ENCODE measurements around the gene SLC25A10.

SLC25A10 gene

GRCh38 chr17:81706232-81706611 lies 5.9 kb upstream of the SLC25A10 start:
- Histone ChIP-seq H3K4me3 (ENCODE audit: low read length) (no peak overlapping the region), H2AFZ (ENCODE audit: low read length) (no peak overlapping the region), H3F3A (ENCODE audit: insufficient read depth, low read length) (peaks cover 33% of the 10 kb centered on the region), H3K36me3 (replicated peaks; ENCODE audit: insufficient read depth, low read length) (peaks cover 18% of the 10 kb centered on the region), H3K27ac (ENCODE audit: low read length) (no peak overlapping the region), H3K9me3 (replicated peaks; ENCODE audit: insufficient read depth, low read length) (no peaks in the 10 kb centered on the region), H3K9me2 (replicated peaks; ENCODE audit: insufficient read depth, low read length) (no peaks in the 10 kb centered on the region), H3K27me3 (replicated peaks; ENCODE audit: insufficient read depth, low read length) (no peaks in the 10 kb centered on the region), H3K4me1 (ENCODE audit: low read length) (peaks cover 18% of the 10 kb centered on the region), H3K4me2 (ENCODE audit: low read depth, low read length) (no peak overlapping the region), H4K20me1 (ENCODE audit: insufficient read depth, low read length) (no peaks in the 10 kb centered on the region; the same call in 1 of the 2 replicates), H3K9ac (ENCODE audit: low read length) (no peak overlapping the region), H3K79me2 (ENCODE audit: low read length) (peaks cover 64% of the 10 kb centered on the region)
- DNase-seq = no peak
- TF ChIP-seq CTCF (IDR thresholded peaks at IDR 0.05; ENCODE audit: low read length) = no peak
- no peak for TF ChIP-seq EZH2phosphoT487 (IDR thresholded peaks at IDR 0.05; ENCODE audit: low read length)
- TF ChIP-seq EZH2 (optimal IDR thresholded peaks at IDR 0.05; ENCODE audit: low read depth, low read length) = no peak

GRCh38 chr17:81706757-81707624 lies 5.1 kb upstream of the SLC25A10 start:
- peaks cover 57% of the 10 kb centered on the region for H3K79me2 ChIP-seq (ENCODE audit: low read length)
- H2AFZ ChIP-seq (ENCODE audit: low read length) = no peak overlapping the region
- H4K20me1 ChIP-seq (ENCODE audit: insufficient read depth, low read length) = no peaks in the 10 kb centered on the region

GRCh38 chr17:81707725-81708646 lies 4.1 kb upstream of the SLC25A10 start:
- Histone ChIP-seq H4K20me1 (ENCODE audit: insufficient read depth, low read length) (no peaks in the 10 kb centered on the region), H3K27ac (ENCODE audit: low read length) (no peak overlapping the region), H3K36me3 (replicated peaks; ENCODE audit: insufficient read depth, low read length) (peaks cover 18% of the 10 kb centered on the region)

More at GRCh38 chr17:81706757-81707624, 5.1 kb upstream of the SLC25A10 start:
- H3K36me3 ChIP-seq (replicated peaks; ENCODE audit: insufficient read depth, low read length) = peaks cover 18% of the 10 kb centered on the region
- peaks cover 15% of the 10 kb centered on the region for H3K4me1 ChIP-seq (ENCODE audit: low read length)
- peaks cover 33% of the 10 kb centered on the region for H3F3A ChIP-seq (ENCODE audit: insufficient read depth, low read length)
- no peaks in the 10 kb centered on the region for H3K27me3 ChIP-seq (replicated peaks; ENCODE audit: insufficient read depth, low read length)
- H3K4me2 ChIP-seq (ENCODE audit: low read depth, low read length) = no peak overlapping the region
- no peak overlapping the region for H3K27ac ChIP-seq (ENCODE audit: low read length)
- no peak for DNase-seq
- H3K4me3 ChIP-seq (ENCODE audit: low read length) = no peak overlapping the region
- H3K9me2 ChIP-seq (replicated peaks; ENCODE audit: insufficient read depth, low read length) = no peaks in the 10 kb centered on the region
- TF ChIP-seq EZH2 (optimal IDR thresholded peaks at IDR 0.05; ENCODE audit: low read depth, low read length) (no peak), EZH2phosphoT487 (IDR thresholded peaks at IDR 0.05; ENCODE audit: low read length) (no peak), CTCF (IDR thresholded peaks at IDR 0.05; ENCODE audit: low read length) (no peak)
- H3K9ac ChIP-seq (ENCODE audit: low read length) = no peak overlapping the region
- H3K9me3 ChIP-seq (replicated peaks; ENCODE audit: insufficient read depth, low read length) = no peaks in the 10 kb centered on the region

More at GRCh38 chr17:81707725-81708646, 4.1 kb upstream of the SLC25A10 start:
- Histone ChIP-seq H3K4me1 (ENCODE audit: low read length) (peaks cover 15% of the 10 kb centered on the region), H3K9me3 (replicated peaks; ENCODE audit: insufficient read depth, low read length) (no peaks in the 10 kb centered on the region), H3K9me2 (replicated peaks; ENCODE audit: insufficient read depth, low read length) (no peaks in the 10 kb centered on the region), H3K27me3 (replicated peaks; ENCODE audit: insufficient read depth, low read length) (no peaks in the 10 kb centered on the region), H3K4me2 (ENCODE audit: low read depth, low read length) (no peak overlapping the region), H3K9ac (ENCODE audit: low read length) (no peak overlapping the region), H3F3A (ENCODE audit: insufficient read depth, low read length) (peaks cover 24% of the 10 kb centered on the region), H3K79me2 (ENCODE audit: low read length) (peaks cover 55% of the 10 kb centered on the region), H3K4me3 (ENCODE audit: low read length) (no peak overlapping the region), H2AFZ (ENCODE audit: low read length) (no peak overlapping the region)
- no peak for DNase-seq
- no peak for TF ChIP-seq EZH2phosphoT487 (IDR thresholded peaks at IDR 0.05; ENCODE audit: low read length)
- TF ChIP-seq CTCF (IDR thresholded peaks at IDR 0.05; ENCODE audit: low read length) = no peak
- TF ChIP-seq EZH2 (optimal IDR thresholded peaks at IDR 0.05; ENCODE audit: low read depth, low read length) = no peak

Measured in MM.1S (cell line).